Heart right ventricle (tissue), 16 donors: ENCODE measurements around the gene SERPINB12. TPM values are rescaled to one million over a fixed set of nuclear protein-coding genes. Genes with fewer than 3 reads are reported as not detected.

Source experiments
- ATAC-seq, 8 donors: fragments of 200-7000 bp; cut with Tn5 transposase; one replicate each; pipeline ENCODE4 v1.9.1; 2020; ENCODE audit warnings: mild to moderate bottlenecking in 8 of 8, moderate library complexity in 8 of 8, moderate number of reproducible peaks in 1 of 8
- DNase-seq, 2 donors: peaks; one replicate each; pipeline ENCODE4 v3.0.0-alpha.2; 2020
- H3K27ac ChIP-seq, 10 donors: fragments of 200-600 bp; sonication (generic) in 2 of 10; one replicate each; pipeline versions ENCODE4 v1.5.0 to v1.8.0; 2020 to 2022; ENCODE audit warnings: mild to moderate bottlenecking in 3 of 10
- H3K27me3 ChIP-seq, 7 donors: fragments of 200-600 bp; one replicate each; pipeline ENCODE4 v1.8.0; 2021 to 2022; ENCODE audit warnings: mild to moderate bottlenecking in 2 of 7
- H3K36me3 ChIP-seq, 9 donors: fragments of 200-600 bp; sonication (generic) in 1 of 9; one replicate each; pipeline versions ENCODE4 v1.5.0 to v1.8.0; 2020 to 2022; ENCODE audit warnings: mild to moderate bottlenecking in 2 of 9
- H3K4me1 ChIP-seq, 9 donors: fragments of 200-600 bp; sonication (generic) in 1 of 9; one replicate each; pipeline versions ENCODE4 v1.5.0 to v1.8.0; 2020 to 2022; ENCODE audit warnings: mild to moderate bottlenecking in 4 of 9
- H3K4me3 ChIP-seq, 10 donors: fragments of 200-600 bp; sonication (generic) in 2 of 10; one replicate each; pipeline versions ENCODE4 v1.5.0 to v1.8.0; 2020 to 2022; ENCODE audit warnings: mild to moderate bottlenecking in 7 of 10, moderate library complexity in 2 of 10
- H3K9me3 ChIP-seq, 11 donors: fragments of 200-600 bp in 10 of 11; sonication (generic) in 2 of 11; one replicate each; pipeline versions ENCODE4 v1.5.0 to v1.8.0; 2013 to 2022; ENCODE audit warnings: mild to moderate bottlenecking in 2 of 11, control low read depth in 1 of 11, moderate library complexity in 1 of 11
- CTCF ChIP-seq, 9 donors: fragments of 200-600 bp; sonication (generic) in 2 of 9; IDR thresholded peaks; one replicate each; pipeline versions ENCODE4 v1.5.0 to v1.8.0; 2021 to 2022; ENCODE audit warnings: antibody characterized with exemption in 9 of 9, mild to moderate bottlenecking in 5 of 9, moderate library complexity in 1 of 9
- WGBS, 2 donors: extraction: QIAGEN DNeasy Blood & Tissue Kit; methylation state at CpG; one replicate each; pipeline ENCODE4 v1.1.7; 2013; ENCODE audit warnings: inconsistent platforms in 1 of 2; 5-methylcytosine and 5-hydroxymethylcytosine counted together
- intact Hi-C, 10 donors: fragments of 100-400 bp; cut with DNase I; formaldehyde crosslinking; loops; one replicate each; pipeline versions ENCODE4 v1.11.1 to v1.14.2; 2022
- polyA plus RNA-seq, 2 donors: library from polyadenylated mRNA; stranded (reverse); fragments of 200-250 nt; gene quantifications; one replicate each; pipeline ENCODE4 v1.2.3, GENCODE V29; 2013
- total RNA-seq, 10 donors: library from RNA; stranded (reverse); fragmentation: NEBNext Ultra II Directional in 3 of 10; extraction: Animal tissue kit (Norgen Biotek cat#: 25700) in 3 of 10; gene quantifications; one replicate each; pipeline versions ENCODE4 v1.2.1 to v1.2.4, GENCODE V29; 2021 to 2023
- donor health status: Arrhythmogenic right ventricular cardiomyopathy.
- donor health status: ischemic (EF 13 %, LVEDD 7.1; RV severe dilation, severe dysfunction).
- donor health status: healthy with polysubstance abuse.
- donor health status: DM: no; HTN: yes; CAD: no.
- donor health status: DM: no; HTN: no; CAD: no.
- donor health status: ischemic (EF 25% LVEDD 6.9; RV normal size, moderate dysfunction).
- donor health status: ischemic (EF 25% LVEDD 5.7; RV mildly dilated, moderate dysfunction).
- donor health status: healthy.
- donor health status: DM: yes; HTN: yes; CAD: no.
- donor health status: Ischemic cardiomyopathy.
- donor health status: ischemic (EF 35%, LVEDD 5.7; RV mildly dilated, moderate dysfunction).
- donor health status: nonischemic (EF 11% LVEDD 7.7; RV severe dilation, severe dysfunction).
- donor health status: DM: yes; HTN: yes; CAD: no.
- donor health status: PGD.
- donor health status: ischemic (EF 29% LVEDD 5.4; RV normal size, mild dysfunction).
- donor health status: nonischemic (EF 23%, LVEDD 6.1; RV moderate dilation, normal function).

Gene SERPINB12
- total and polyA plus RNA-seq, 12 donors, result not detected

DNA sequence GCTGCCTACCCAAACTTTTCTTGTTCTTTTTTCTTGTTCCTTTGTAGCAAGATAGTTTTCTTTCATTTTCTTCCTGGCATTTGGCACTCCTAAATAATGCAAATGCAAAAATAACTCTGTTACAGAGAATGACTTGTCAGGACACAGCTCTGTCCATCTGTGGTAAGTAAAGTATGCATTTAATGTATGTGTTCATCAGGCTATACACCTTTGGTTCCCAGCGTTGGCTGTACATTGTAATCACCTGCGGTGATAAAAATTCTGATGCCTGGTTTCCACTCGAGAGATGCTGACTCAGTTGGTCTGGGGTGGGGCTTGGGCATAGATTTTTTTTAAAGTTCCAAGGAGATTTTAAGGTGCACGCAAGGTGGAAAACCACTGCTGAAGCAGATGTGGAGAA lies 44.8 kb downstream of the SERPINB12 start, which contains the start of gene SERPINB13:
SERPINB13 (plus strand) TSS at position 378 of the 400 bp plus-strand sequence. CDS start 1,325 bp downstream, outside the sequence.
- no peak within 1 kb of the TSS for H3K27ac ChIP-seq
- no peak for ATAC-seq
- H3K4me1 ChIP-seq, result peaks cover 0 to 5% (median 0%) of the 10 kb centered on the region in 9 donors
- DNase-seq, result no peak
- no peaks in the 10 kb centered on the region for H3K9me3 ChIP-seq
- intact Hi-C loops, result no loop called here
- H3K27me3 ChIP-seq, result peaks cover 0 to 3% (median 0%) of the 10 kb centered on the region in 7 donors
- no peak within 1 kb of the TSS for H3K4me3 ChIP-seq
- H3K36me3 ChIP-seq, result no peaks in the 10 kb centered on the region
- TF ChIP-seq CTCF (IDR thresholded peaks at IDR 0.05), result no peak
- WGBS, 2 donors, result 87 to 88% methylated on average over 4 of the region's 4 CpGs

- no peak overlapping the region for H3K27ac ChIP-seq
These were observed 46.7 kb downstream of the SERPINB12 start for GRCh38 chr18:63588909-63589308.

GRCh38 chr18:63590373-63590772 lies 48.2 kb downstream of the SERPINB12 start:
- no peak for TF ChIP-seq CTCF (IDR thresholded peaks at IDR 0.05)
- H3K27me3 ChIP-seq, result peaks cover 0 to 3% (median 0%) of the 10 kb centered on the region in 7 donors
- no peak overlapping the region for H3K4me3 ChIP-seq
- intact Hi-C loops, result no loop called here
- peaks cover 0 to 5% (median 0%) of the 10 kb centered on the region in 9 donors for H3K4me1 ChIP-seq
- 68 to 80% methylated on average over 2 of the region's 2 CpGs for WGBS, 2 donors
- H3K36me3 ChIP-seq, result no peaks in the 10 kb centered on the region
- DNase-seq (no peak), ATAC-seq (no peak)
- H3K9me3 ChIP-seq, result no peaks in the 10 kb centered on the region
- no peak overlapping the region for H3K27ac ChIP-seq

More at GRCh38 chr18:63588909-63589308, 46.7 kb downstream of the SERPINB12 start:
- TF ChIP-seq CTCF (IDR thresholded peaks at IDR 0.05), result no peak
- ATAC-seq (no peak), DNase-seq (no peak)
- Histone ChIP-seq H3K36me3 (no peaks in the 10 kb centered on the region), H3K4me3 (no peak overlapping the region), H3K4me1 (peaks cover 0 to 5% (median 0%) of the 10 kb centered on the region in 9 donors), H3K27me3 (peaks cover 0 to 3% (median 0%) of the 10 kb centered on the region in 7 donors), H3K9me3 (no peaks in the 10 kb centered on the region)
- WGBS, 2 donors, result 52 to 57% methylated on average over 5 of the region's 5 CpGs
- intact Hi-C loops, result no loop called here

DNA sequence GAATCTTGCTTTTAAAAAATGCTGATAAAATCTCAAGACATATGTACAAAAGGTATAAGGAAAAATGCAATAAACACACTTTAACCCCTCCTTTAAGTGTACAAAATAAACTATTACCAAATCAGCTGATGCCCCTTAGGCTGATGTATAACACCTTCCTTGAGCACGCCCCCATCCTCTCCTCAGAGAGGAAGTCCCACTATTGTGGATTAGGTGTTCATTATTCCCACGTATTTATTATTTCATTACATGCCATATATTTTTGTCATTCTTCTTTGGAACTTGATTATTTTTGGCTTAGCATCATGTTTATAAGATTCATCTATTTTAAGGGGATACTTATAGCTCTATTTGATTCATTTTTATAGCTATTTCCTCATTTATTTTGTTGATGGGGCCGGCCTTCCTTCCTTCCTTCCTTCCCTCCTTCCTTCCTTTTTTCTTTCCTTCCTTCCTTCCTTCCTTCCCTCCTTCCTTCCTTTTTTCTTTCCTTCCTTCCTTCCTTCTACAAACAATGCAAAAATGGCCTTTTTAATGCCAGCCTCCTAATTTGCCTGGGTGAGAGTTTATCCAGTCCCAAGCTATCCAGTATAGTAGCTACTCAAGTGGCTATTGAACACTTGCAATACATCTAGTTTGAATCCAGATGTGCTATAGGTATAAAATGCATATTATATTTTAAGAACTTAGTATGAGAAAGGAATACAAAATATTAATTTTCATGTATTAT lies 49.0 kb downstream of the SERPINB12 start:
- no peak for DNase-seq
- Histone ChIP-seq H3K4me1 (peaks cover 0 to 5% (median 0%) of the 10 kb centered on the region in 9 donors), H3K27me3 (peaks cover 0 to 3% (median 0%) of the 10 kb centered on the region in 7 donors), H3K27ac (no peak overlapping the region), H3K4me3 (no peak overlapping the region), H3K36me3 (no peaks in the 10 kb centered on the region), H3K9me3 (no peaks in the 10 kb centered on the region)
- TF ChIP-seq CTCF (IDR thresholded peaks at IDR 0.05), result no peak
- no peak for ATAC-seq
- WGBS, 2 donors, result 74 to 82% methylated on average over 3 of the region's 3 CpGs
- intact Hi-C loops, result no loop called here
